Panc1 (cell line): Measurements from ENCODE around the gene SLC30A4. TPM values are rescaled to one million over a fixed set of nuclear protein-coding genes. Genes with fewer than 3 reads are reported as not detected.

Experiments
- ATAC-seq: fragments of 200-7000 bp; cut with Tn5 transposase; 2 replicates; pipeline ENCODE4 v1.9.1; 2020; ENCODE audit warnings: mild to moderate bottlenecking, moderate library complexity
- BruUV-seq: library from RNA; stranded (reverse); fragments of 400-500 nt; replicated peaks from 2 replicates; lab custom pipeline; 2021; lab: Mats Ljungman, UMichigan
- CTCF ChIA-PET: fragments of 300-600 bp; sonication (Branson Sonifier 250); formaldehyde crosslinking; loops from one replicate; lab custom pipeline; 2022; ENCODE audit warnings: antibody characterized with exemption; lab: Charles Lee
- POLR2A ChIA-PET: fragments of 300-600 bp; sonication (Branson Sonifier 250); formaldehyde crosslinking; loops from one replicate; lab custom pipeline; 2022; ENCODE audit warnings: antibody characterized with exemption; lab: Charles Lee
- DNase-seq: peaks from one replicate; pipeline ENCODE4 v3.0.0-alpha.2; 2010; ENCODE audit warnings: low read depth, low spot score
- H3K27ac ChIP-seq: 2 replicates; pipeline ENCODE4 v1.5.1; 2011; ENCODE audit warnings: mild to moderate bottlenecking, low read length, inconsistent platforms
- H3K27me3 ChIP-seq: fragments of 200-500 bp; sonication (Bioruptor generic); 2 replicates; pipeline ENCODE4 v1.6.0; 2014; ENCODE audit warnings: low read length, inconsistent platforms; ENCODE audit not compliant: control insufficient read depth, insufficient read depth
- H3K36me3 ChIP-seq: fragments of 200-500 bp; sonication (Bioruptor generic); 2 replicates; pipeline ENCODE4 v1.5.1; 2014; ENCODE audit warnings: inconsistent platforms, mild to moderate bottlenecking, low read length, moderate library complexity; ENCODE audit not compliant: control insufficient read depth, insufficient read depth
- H3K4me1 ChIP-seq: 2 replicates; pipeline ENCODE4 v1.5.1; 2011; ENCODE audit warnings: inconsistent platforms, mild to moderate bottlenecking, low read length, moderate library complexity; ENCODE audit not compliant: control insufficient read depth, insufficient read depth
- H3K4me3 ChIP-seq, 2 experiments: 2 replicates each; pipeline ENCODE4 v1.5.1; 2011 to 2012; ENCODE audit warnings: low read depth in 2 of 2, low read length in 2 of 2, mild to moderate bottlenecking in 2 of 2, inconsistent platforms in 1 of 2, moderate library complexity in 1 of 2
- H3K9me3 ChIP-seq: fragments of 200-500 bp; sonication (Bioruptor generic); 2 replicates; pipeline ENCODE4 v1.5.1; 2014; ENCODE audit warnings: low read depth, mild to moderate bottlenecking, inconsistent platforms, low read length, moderate library complexity; ENCODE audit not compliant: control insufficient read depth, insufficient read depth
- POLR2AphosphoS5 ChIP-seq: IDR thresholded peaks from 2 replicates; pipeline ENCODE4 v1.6.1; 2012; ENCODE audit warnings: mild to moderate bottlenecking, low read depth, low read length, moderate library complexity
- REST ChIP-seq, 2 experiments: IDR thresholded peaks; 2 replicates each; pipeline ENCODE4 v1.6.1; 2011 to 2012; ENCODE audit warnings: low read depth in 2 of 2, control low read depth in 1 of 2, low read length in 1 of 2, mild to moderate bottlenecking in 1 of 2, moderate library complexity in 1 of 2; ENCODE audit not compliant: insufficient read depth in 1 of 2
- SIN3A ChIP-seq: IDR thresholded peaks from 2 replicates; pipeline ENCODE4 v1.6.1; 2012; ENCODE audit warnings: low read depth, mild to moderate bottlenecking, low read length, moderate library complexity, borderline replicate concordance; ENCODE audit not compliant: insufficient read depth
- TCF7L2 ChIP-seq: IDR thresholded peaks from 2 replicates; pipeline ENCODE4 v1.6.1; 2011; ENCODE audit warnings: mild to moderate bottlenecking, low read depth, low read length, inconsistent platforms
- in situ Hi-C: cut with HindIII; loops from 2 replicates; pipeline ENCODE4 v1.10.0; 2016; ENCODE audit warnings: low sequenced_read_pairs, low pct_unique_long_range_greater_than_20kb
- intact Hi-C: fragments of 100-400 bp; cut with micrococcal nuclease; formaldehyde crosslinking; loops from one replicate; pipeline ENCODE4 v1.10.0; 2022; ENCODE audit not compliant: unreplicated experiment
- total RNA-seq: library from RNA; stranded (reverse); gene quantifications from one replicate; pipeline ENCODE4 v1.2.1, GENCODE V29; 2021; ENCODE audit not compliant: unreplicated experiment
- TF ChIP-seq, protein P1 (sequence below): fragments of 450-650 bp; IDR thresholded peaks from 2 replicates; pipeline ENCODE4 v1.5.1; 2017; ENCODE audit warnings: mild to moderate bottlenecking

Gene SLC30A4
- total RNA-seq, 1 experiment from 2014 or later: 9.3 TPM

DNA sequence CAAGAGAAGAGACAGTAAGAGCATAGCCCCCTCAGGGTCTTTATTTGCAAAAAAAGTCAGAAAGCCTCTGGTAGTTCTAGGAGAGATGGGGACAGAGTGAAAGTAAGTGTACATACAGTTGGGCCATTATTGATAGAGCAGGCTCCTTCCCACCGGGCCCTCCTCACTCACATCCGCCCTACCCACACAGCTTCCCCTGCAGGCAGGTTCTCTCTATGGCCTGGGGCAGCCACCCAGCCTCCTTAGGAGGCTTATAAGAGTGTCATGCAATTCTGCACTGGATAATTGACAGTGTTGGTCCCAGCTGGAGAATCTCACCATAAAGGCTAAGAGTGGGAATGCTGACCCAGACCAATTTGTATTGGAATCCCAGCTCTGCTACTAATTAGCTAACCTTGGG is 49.5 kb downstream of the SLC30A4 start:
- POLR2A ChIA-PET: no interaction called here
- in situ Hi-C loops (no loop called here), intact Hi-C loops (loop anchor here (5.0 kb wide), 1 partner anchor 139 kb away; no protein-coding TSS in a partner anchor)
- H3K4me3 ChIP-seq: no peak overlapping the region
- H3K27ac ChIP-seq: no peak overlapping the region
- BruUV-seq: no TSS peak
- H3K36me3 ChIP-seq: no peaks in the 10 kb centered on the region
- TF ChIP-seq TCF7L2 (no peak), SIN3A (no peak), REST (IDR thresholded peaks at IDR 0.05; ENCODE audit: insufficient read depth in 1 of 2, low read depth in 2 of 2, low read length in 1 of 2) (no peak), POLR2AphosphoS5 (no peak)
- TF ChIP-seq, protein P1, sequence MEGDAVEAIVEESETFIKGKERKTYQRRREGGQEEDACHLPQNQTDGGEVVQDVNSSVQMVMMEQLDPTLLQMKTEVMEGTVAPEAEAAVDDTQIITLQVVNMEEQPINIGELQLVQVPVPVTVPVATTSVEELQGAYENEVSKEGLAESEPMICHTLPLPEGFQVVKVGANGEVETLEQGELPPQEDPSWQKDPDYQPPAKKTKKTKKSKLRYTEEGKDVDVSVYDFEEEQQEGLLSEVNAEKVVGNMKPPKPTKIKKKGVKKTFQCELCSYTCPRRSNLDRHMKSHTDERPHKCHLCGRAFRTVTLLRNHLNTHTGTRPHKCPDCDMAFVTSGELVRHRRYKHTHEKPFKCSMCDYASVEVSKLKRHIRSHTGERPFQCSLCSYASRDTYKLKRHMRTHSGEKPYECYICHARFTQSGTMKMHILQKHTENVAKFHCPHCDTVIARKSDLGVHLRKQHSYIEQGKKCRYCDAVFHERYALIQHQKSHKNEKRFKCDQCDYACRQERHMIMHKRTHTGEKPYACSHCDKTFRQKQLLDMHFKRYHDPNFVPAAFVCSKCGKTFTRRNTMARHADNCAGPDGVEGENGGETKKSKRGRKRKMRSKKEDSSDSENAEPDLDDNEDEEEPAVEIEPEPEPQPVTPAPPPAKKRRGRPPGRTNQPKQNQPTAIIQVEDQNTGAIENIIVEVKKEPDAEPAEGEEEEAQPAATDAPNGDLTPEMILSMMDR: no peak
- H3K4me1 ChIP-seq: no peaks in the 10 kb centered on the region
- DNase-seq (no peak), ATAC-seq (no peak)
- no peaks in the 10 kb centered on the region for H3K9me3 ChIP-seq
- CTCF ChIA-PET: no interaction called here
- H3K27me3 ChIP-seq: no peaks in the 10 kb centered on the region

DNA sequence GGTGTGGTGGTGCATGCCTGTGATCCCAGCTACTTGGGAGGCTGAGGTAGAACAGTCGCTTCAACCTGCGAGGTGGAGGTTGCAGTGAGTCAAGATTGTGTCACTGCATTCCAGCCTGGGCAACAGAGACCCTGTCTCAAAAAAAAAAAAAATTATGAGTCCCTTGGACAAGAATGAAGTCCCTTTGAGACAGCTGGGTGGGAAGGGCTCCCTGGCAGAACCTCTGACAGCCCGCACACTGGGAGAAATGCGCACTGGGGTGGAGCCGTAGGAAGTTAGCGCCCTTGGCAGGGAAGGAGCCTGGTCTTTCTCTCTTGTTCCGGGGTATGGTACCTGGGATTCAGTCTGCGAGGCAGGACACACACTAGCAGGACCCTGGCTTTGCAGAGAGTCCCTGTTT is 51.4 kb downstream of the SLC30A4 start:
- in situ Hi-C loops: no loop called here
- H3K4me3 ChIP-seq: no peak overlapping the region
- H3K27ac ChIP-seq: no peak overlapping the region
- ChIA-PET CTCF (interaction anchor here (0.6 kb wide), 1 partner anchor 47 kb away, joined by 5 read pairs; no protein-coding TSS in a partner anchor), POLR2A (interaction anchor here (0.6 kb wide), 1 partner anchor 87 kb away, joined by 3 read pairs; no protein-coding TSS in a partner anchor)
- intact Hi-C loops: loop anchor here (5.0 kb wide), 1 partner anchor 141 kb away; no protein-coding TSS in a partner anchor
- BruUV-seq: no TSS peak
- no peaks in the 10 kb centered on the region for H3K36me3 ChIP-seq
- H3K9me3 ChIP-seq: no peaks in the 10 kb centered on the region
- no peaks in the 10 kb centered on the region for H3K4me1 ChIP-seq
- TF ChIP-seq SIN3A (no peak), POLR2AphosphoS5 (no peak), REST (IDR thresholded peaks at IDR 0.05; ENCODE audit: insufficient read depth in 1 of 2, low read depth in 2 of 2, low read length in 1 of 2) (no peak), TCF7L2 (no peak)
- TF ChIP-seq, protein P1: no peak
- no peaks in the 10 kb centered on the region for H3K27me3 ChIP-seq
- DNase-seq: no peak
- no peak for ATAC-seq
